A549 (cell line): Measurements from ENCODE around the gene EFEMP2. TPM values are rescaled to one million over a fixed set of nuclear protein-coding genes. Genes with fewer than 3 reads are reported as not detected.

ENCODE experiments used
- ATAC-seq, 2 experiments: fragments of 200-7000 bp in 1 of 2; fragments of >200 bp in 1 of 2; cut with Nextera tagmentation in 1 of 2; cut with Tn5 transposase in 1 of 2; 3 replicates each; pipeline versions ENCODE4 v1.8.0 to v1.9.1; 2018 to 2020; ENCODE audit warnings: mild to moderate bottlenecking in 1 of 2, moderate library complexity in 1 of 2
- CTCF ChIA-PET: fragments of 300-600 bp; sonication (Branson Sonifier 250); formaldehyde crosslinking; extraction: SDS; loops from one replicate; lab custom pipeline; 2021; ENCODE audit warnings: antibody characterized with exemption, inconsistent platforms; lab: Yijun Ruan, JAX
- POLR2A ChIA-PET: fragments of 350-600 bp; formaldehyde crosslinking; extraction: SDS; loops from one replicate; lab custom pipeline; 2021; ENCODE audit warnings: antibody characterized with exemption, inconsistent platforms; lab: Yijun Ruan, JAX
- DNase-seq, 2 experiments: peaks; one replicate each; pipeline versions ENCODE4 v3.0.0 to v3.0.0-alpha.2; 2011 to 2016; ENCODE audit warnings: low read depth in 1 of 2, low spot score in 1 of 2
- FAIRE-seq: peaks from 2 replicates; lab custom pipeline; 2011; peaks lifted over from hg19 to GRCh38; lab: Jason Lieb, UNC
- H3K27ac ChIP-seq, 2 experiments: fragments of >200 bp; sonication (Bioruptor Twin); formaldehyde crosslinking; 3 replicates each; pipeline ENCODE4 v1.5.1; 2016 to 2017
- H3K4me1 ChIP-seq: fragments of >200 bp; sonication (Bioruptor Twin); formaldehyde crosslinking; 3 replicates; pipeline ENCODE4 v1.6.1; 2016
- H3K4me2 ChIP-seq: fragments of >200 bp; sonication (Bioruptor Twin); formaldehyde crosslinking; 3 replicates; pipeline ENCODE4 v1.6.1; 2016
- H3K4me3 ChIP-seq: fragments of >200 bp; sonication (Bioruptor Twin); formaldehyde crosslinking; 3 replicates; pipeline ENCODE4 v1.5.1; 2016
- H3K9me3 ChIP-seq: fragments of >200 bp; sonication (Bioruptor Twin); formaldehyde crosslinking; 3 replicates; pipeline ENCODE4 v1.6.1; 2016
- BCL3 ChIP-seq: fragments of >200 bp; sonication (Bioruptor Twin); formaldehyde crosslinking; IDR thresholded peaks from 3 replicates; pipeline ENCODE4 v1.6.1; 2016
- CBX8 ChIP-seq: fragments of 200-600 bp; sonication (generic); IDR thresholded peaks from 2 replicates; pipeline ENCODE4 v1.6.1; 2016
- CEBPB ChIP-seq, 2 experiments: fragments of >200 bp in 1 of 2; sonication (Bioruptor Twin) in 1 of 2; formaldehyde crosslinking in 1 of 2; IDR thresholded peaks; 2 replicates each; pipeline ENCODE4 v1.6.1; 2012 to 2016
- CHD2 ChIP-seq: fragments of 150-350 bp; IDR thresholded peaks from 2 replicates; pipeline ENCODE4 v1.6.1; 2014; ENCODE audit warnings: low read length; ENCODE audit not compliant: partially characterized antibody
- CHD4 ChIP-seq: fragments of 200-600 bp; sonication (generic); IDR thresholded peaks from 2 replicates; pipeline ENCODE4 v1.6.1; 2016; ENCODE audit warnings: antibody characterized with exemption, mild to moderate bottlenecking, borderline replicate concordance
- E2F6 ChIP-seq: IDR thresholded peaks from 2 replicates; pipeline ENCODE4 v1.6.1; 2012; ENCODE audit warnings: low read depth, borderline replicate concordance
- EHF ChIP-seq: fragments of 250-450 bp; sonication (Bioruptor Pico); IDR thresholded peaks from 2 replicates; pipeline ENCODE4 v1.5.0; 2020; ENCODE audit warnings: mild to moderate bottlenecking
- ELK1 ChIP-seq: fragments of 150-350 bp; IDR thresholded peaks from 2 replicates; pipeline ENCODE4 v1.6.1; 2014; ENCODE audit warnings: low read depth, mild to moderate bottlenecking, low read length
- ESRRA ChIP-seq: fragments of 150-350 bp; IDR thresholded peaks from 2 replicates; pipeline ENCODE4 v1.6.1; 2014; ENCODE audit warnings: mild to moderate bottlenecking, low read length, borderline replicate concordance
- FOSL2 ChIP-seq, 2 experiments: fragments of 450-650 bp in 1 of 2; fragments of >200 bp in 1 of 2; sonication (Bioruptor Twin) in 1 of 2; formaldehyde crosslinking; IDR thresholded peaks; 2 replicates each; pipeline versions ENCODE4 v1.5.0 to v1.6.1; 2016 to 2020; ENCODE audit warnings: mild to moderate bottlenecking in 1 of 2, moderate library complexity in 1 of 2
- HDAC2 ChIP-seq: fragments of 200-600 bp; sonication (generic); IDR thresholded peaks from 2 replicates; pipeline ENCODE4 v1.6.1; 2016
- HEYL ChIP-seq: fragments of 250-450 bp; sonication (Bioruptor Pico); IDR thresholded peaks from 2 replicates; pipeline ENCODE4 v1.8.0; 2021; ENCODE audit warnings: mild to moderate bottlenecking, moderate library complexity
- HOXA7 ChIP-seq: fragments of 250-450 bp; sonication (Bioruptor Pico); IDR thresholded peaks from 2 replicates; pipeline ENCODE4 v1.5.0; 2020; ENCODE audit warnings: mild to moderate bottlenecking, moderate library complexity
- HOXB13 ChIP-seq: fragments of 250-450 bp; sonication (Bioruptor Pico); IDR thresholded peaks from 2 replicates; pipeline ENCODE4 v1.5.0; 2020; ENCODE audit warnings: low read depth, mild to moderate bottlenecking, moderate library complexity
- HOXB5 ChIP-seq: fragments of 250-450 bp; sonication (Bioruptor Pico); IDR thresholded peaks from 2 replicates; pipeline ENCODE4 v1.5.0; 2020; ENCODE audit warnings: mild to moderate bottlenecking, moderate library complexity
- JUN ChIP-seq, 2 experiments: fragments of >200 bp; sonication (Bioruptor Twin); formaldehyde crosslinking; IDR thresholded peaks; 2 replicates in 1 of 2; 3 replicates in 1 of 2; pipeline ENCODE4 v1.6.1; 2016 to 2017
- JUNB ChIP-seq: fragments of >200 bp; sonication (Bioruptor Twin); formaldehyde crosslinking; IDR thresholded peaks from 2 replicates; pipeline ENCODE4 v1.6.1; 2016
- KDM1A ChIP-seq: fragments of 200-600 bp; sonication (generic); IDR thresholded peaks from 2 replicates; pipeline ENCODE4 v1.6.1; 2016; ENCODE audit warnings: low read depth, mild to moderate bottlenecking
- KDM5A ChIP-seq: fragments of 200-600 bp; sonication (generic); IDR thresholded peaks from 2 replicates; pipeline ENCODE4 v1.6.1; 2016; ENCODE audit warnings: antibody characterized with exemption, mild to moderate bottlenecking
- MYC ChIP-seq: IDR thresholded peaks from 2 replicates; pipeline ENCODE4 v1.6.1; 2012; ENCODE audit warnings: mild to moderate bottlenecking, inconsistent platforms, low read length, improper control_type of control experiment, borderline replicate concordance
- NR3C1 ChIP-seq: fragments of >200 bp; sonication (Bioruptor Twin); formaldehyde crosslinking; IDR thresholded peaks from 3 replicates; pipeline ENCODE4 v1.6.1; 2017
- PHF8 ChIP-seq: fragments of 200-600 bp; sonication (generic); IDR thresholded peaks from 2 replicates; pipeline ENCODE4 v1.6.1; 2016; ENCODE audit warnings: low read depth, mild to moderate bottlenecking, antibody characterized with exemption, moderate library complexity, borderline replicate concordance
- POLR2A ChIP-seq: IDR thresholded peaks from 2 replicates; pipeline ENCODE4 v1.6.1; 2012; ENCODE audit warnings: mild to moderate bottlenecking, low read length
- POLR2AphosphoS2 ChIP-seq: conservative IDR thresholded peaks from 2 replicates; pipeline ENCODE4 v1.6.1; 2012; ENCODE audit warnings: low read length, improper control_type of control experiment, inconsistent platforms
- RAD21 ChIP-seq, 2 experiments: fragments of >200 bp in 1 of 2; sonication (Bioruptor Twin) in 1 of 2; formaldehyde crosslinking in 1 of 2; IDR thresholded peaks in 1 of 2; conservative IDR thresholded peaks in 1 of 2; 2 replicates in 1 of 2; 3 replicates in 1 of 2; pipeline ENCODE4 v1.6.1; 2012 to 2018; ENCODE audit warnings: inconsistent platforms in 1 of 2
- RCOR1 ChIP-seq: fragments of 150-350 bp; IDR thresholded peaks from 2 replicates; pipeline ENCODE4 v1.6.1; 2014; ENCODE audit warnings: antibody characterized with exemption, low read length, low read depth
- RNF2 ChIP-seq: fragments of 200-600 bp; sonication (generic); IDR thresholded peaks from 2 replicates; pipeline ENCODE4 v1.6.1; 2016; ENCODE audit warnings: low read depth, mild to moderate bottlenecking, antibody characterized with exemption, moderate library complexity, borderline replicate concordance
- SREBF2 ChIP-seq: fragments of 450-650 bp; IDR thresholded peaks from 2 replicates; pipeline ENCODE4 v1.6.1; 2014; ENCODE audit warnings: mild to moderate bottlenecking, moderate library complexity
- ZC3H11A ChIP-seq: fragments of 450-650 bp; IDR thresholded peaks from 2 replicates; pipeline ENCODE4 v1.6.1; 2014; ENCODE audit warnings: antibody characterized with exemption, mild to moderate bottlenecking
- ZNF302 ChIP-seq: fragments of 250-450 bp; sonication (Bioruptor Pico); IDR thresholded peaks from 2 replicates; pipeline ENCODE4 v1.9.0; 2021; ENCODE audit warnings: inconsistent platforms, mild to moderate bottlenecking, moderate library complexity
- ZSCAN20 ChIP-seq: fragments of 250-450 bp; sonication (Bioruptor Pico); IDR thresholded peaks from 2 replicates; pipeline ENCODE4 v1.8.0; 2022; ENCODE audit warnings: mild to moderate bottlenecking, moderate library complexity
- WGBS: methylation state at CpG from one replicate; pipeline ENCODE4 v1.1.6; 2017; ENCODE audit errors: missing lambda C conversion rate; 5-methylcytosine and 5-hydroxymethylcytosine counted together
- polyA plus RNA-seq, 4 experiments: library from polyadenylated mRNA; depleted of rRNA in 3 of 4; stranded (reverse); fragments of >200 nt; fragmentation: RNase III in 1 of 4; extraction: RNeasy Plus Mini Kit Qiagen cat#74134 plus additional on column Dnase treatment in 1 of 4; gene quantifications; 2 replicates in 3 of 4; 3 replicates in 1 of 4; pipeline ENCODE4 v1.2.3, GENCODE V29; 2011 to 2017

EFEMP2 gene
- polyA plus RNA-seq, 2 of the 4 experiments (the other 2 are of a cell fraction), result 1.3 to 1.4 TPM

- H3K9me3 ChIP-seq, result no peaks in the 10 kb centered on the region
- ATAC-seq (no peak), DNase-seq (no peak), FAIRE-seq (no peak)
- 65% methylated on average over 4 of the region's 8 CpGs for WGBS
- H3K4me2 ChIP-seq, result no peak overlapping the region
- TF ChIP-seq RCOR1, result no peak
- no peak for TF ChIP-seq EHF (CRISPR knock-in tag)
- no peak for TF ChIP-seq POLR2AphosphoS2
- no peak for TF ChIP-seq E2F6
- no peak for TF ChIP-seq HEYL (CRISPR knock-in tag)
- no peak for TF ChIP-seq KDM5A
- no peak for TF ChIP-seq POLR2A
- no peak for TF ChIP-seq BCL3
- no peak for TF ChIP-seq ZC3H11A
- TF ChIP-seq MYC, result no peak
- no peak for TF ChIP-seq ZNF302 (CRISPR knock-in tag)
- no peak for TF ChIP-seq RNF2
- TF ChIP-seq ESRRA, result no peak
- no peak for TF ChIP-seq HOXB5
- no peak for TF ChIP-seq HOXA7
- TF ChIP-seq NR3C1, result no peak
- no peak for TF ChIP-seq PHF8
- no peak for TF ChIP-seq CEBPB (IDR thresholded peaks at IDR 0.05)
- no peak for TF ChIP-seq CBX8
- TF ChIP-seq ZSCAN20 (CRISPR knock-in tag), result no peak
- no peak overlapping the region for H3K4me3 ChIP-seq
- ChIA-PET POLR2A (interaction anchor here (0.8 kb wide), 1 partner anchor 100 kb away, joined by 4 read pairs; the partner anchor contains the start of gene RNASEH2C), CTCF (interaction anchor here (1.5 to 14.1 kb wide), 2 partner anchors 39 to 110 kb away, joined by 3 to 222 read pairs; partner anchors contain the start of gene KAT5)
- H3K4me1 ChIP-seq, result peaks cover 6% of the 10 kb centered on the region; the same call in 1 of the 3 replicates
- H3K27ac ChIP-seq, result no peak overlapping the region
These were observed 51.5 kb downstream of the EFEMP2 start for GRCh38 chr11:65821107-65821506.

- FAIRE-seq, result no peak
- H3K4me2 ChIP-seq, result peak overlapping the region; percentile 79
- peak; percentile 81 to 88 for DNase-seq
- ChIA-PET CTCF (interaction anchor here (0.5 to 14.1 kb wide), 54 partner anchors 10 to 459 kb away, joined by 3 to 222 read pairs (median 4); partner anchors contain the start of genes AP5B1, FIBP, KAT5 and MUS81), POLR2A (interaction anchor here (0.5 to 1.8 kb wide), 6 partner anchors 35 to 106 kb away, joined by 3 to 18 read pairs (median 4); partner anchors contain the start of genes CFL1, KAT5 and RNASEH2C)
- peak; percentile 91 to 93 for ATAC-seq
- H3K4me1 ChIP-seq, result peaks cover 6% of the 10 kb centered on the region; the same call in 1 of the 3 replicates
- H3K4me3 ChIP-seq, result peak overlapping the region; percentile 57
- no peaks in the 10 kb centered on the region for H3K9me3 ChIP-seq
- H3K27ac ChIP-seq, result peak overlapping the region; percentile 82 to 89
- 7% methylated on average over 48 of the region's 74 CpGs for WGBS
- no peak for TF ChIP-seq KDM1A
- TF ChIP-seq JUNB, result no peak
- TF ChIP-seq ELK1, result no peak
- TF ChIP-seq POLR2A, result peak; percentile 50
- TF ChIP-seq SREBF2, result no peak
- TF ChIP-seq E2F6, result peak; percentile 43; the same call in 1 of the 2 replicates
- peak; percentile 29; the same call in 1 of the 2 replicates for TF ChIP-seq HDAC2
- TF ChIP-seq MYC, result no peak; the same call in 1 of the 2 replicates
- TF ChIP-seq JUN (IDR thresholded peaks at IDR 0.05), result peak in 1 of 2 experiments; percentile 80; a peak in 3 of 5 replicates
- TF ChIP-seq FOSL2 (IDR thresholded peaks at IDR 0.05), result no peak
- 0 out of 2 replicates have a peak, but pooled peaks have one; percentile 4 for TF ChIP-seq FOSL2 (CRISPR knock-in tag; IDR thresholded peaks at IDR 0.05)
- no peak for TF ChIP-seq PHF8
- TF ChIP-seq CHD2, result no peak
- TF ChIP-seq CHD4, result peak; percentile 60; the same call in 1 of the 2 replicates
- no peak for TF ChIP-seq HOXB13 (CRISPR knock-in tag)
- TF ChIP-seq RAD21 (conservative IDR thresholded peaks at IDR 0.05 in 1 of 2, IDR thresholded peaks at IDR 0.05 in 1 of 2), result peak; percentile 87 to 99
- 0 out of 3 replicates have a peak, but pooled peaks have one; percentile 33 for TF ChIP-seq BCL3
These were observed 54.5 kb downstream of the EFEMP2 start for GRCh38 chr11:65817835-65818680.
